GM19468 (cell line): ENCODE results near the gene IP6K3.

Source experiments
- ATAC-seq: cut with Tn5 transposase; IDR thresholded peaks from one replicate; pipeline ENCODE4 v1.9.1; 2021; ENCODE audit warnings: mild to moderate bottlenecking, moderate library complexity, moderate number of reproducible peaks; ENCODE audit not compliant: unreplicated experiment; ENCODE audit errors: extremely low read depth

IP6K3 gene

GRCh38 chr6:33744001-33744848 lies 2.5 kb downstream of the IP6K3 start:
- no peak for ATAC-seq

- no peak for ATAC-seq
Measured at GRCh38 chr6:33742837-33743236, 3.9 kb downstream of the IP6K3 start.

GRCh38 chr6:33742092-33742491 lies 4.6 kb downstream of the IP6K3 start:
- ATAC-seq, result no peak

- no peak for ATAC-seq
Measured at GRCh38 chr6:33740794-33741193, 5.9 kb downstream of the IP6K3 start.

GRCh38 chr6:33740204-33740608 lies 6.5 kb downstream of the IP6K3 start:
- ATAC-seq, result no peak

- ATAC-seq, result no peak
Measured at GRCh38 chr6:33739571-33739970, 7.1 kb downstream of the IP6K3 start.

- no peak for ATAC-seq
Measured at GRCh38 chr6:33738879-33739278, 7.8 kb downstream of the IP6K3 start.

GRCh38 chr6:33738153-33738552 lies 8.6 kb downstream of the IP6K3 start:
- no peak for ATAC-seq

GRCh38 chr6:33737267-33738026 lies 9.3 kb downstream of the IP6K3 start:
- no peak for ATAC-seq

- no peak for ATAC-seq
Measured at GRCh38 chr6:33735216-33735615, 11.5 kb downstream of the IP6K3 start.

- no peak for ATAC-seq
Measured at GRCh38 chr6:33733709-33734007, 13.0 kb downstream of the IP6K3 start.

- ATAC-seq, result no peak
Measured at GRCh38 chr6:33732817-33733708, 13.6 kb downstream of the IP6K3 start.

- ATAC-seq, result no peak
Measured at GRCh38 chr6:33732385-33732784, 14.3 kb downstream of the IP6K3 start.

GRCh38 chr6:33731751-33732282 lies 14.9 kb downstream of the IP6K3 start:
- ATAC-seq, result no peak

GRCh38 chr6:33731035-33731434 lies 15.7 kb downstream of the IP6K3 start:
- ATAC-seq, result no peak

GRCh38 chr6:33730611-33731010 lies 16.1 kb downstream of the IP6K3 start:
- no peak for ATAC-seq

GRCh38 chr6:33729059-33729458 lies 17.6 kb downstream of the IP6K3 start:
- no peak for ATAC-seq

- ATAC-seq, result no peak
Measured at GRCh38 chr6:33728438-33728837, 18.3 kb downstream of the IP6K3 start.

GRCh38 chr6:33727932-33728331 lies 18.8 kb downstream of the IP6K3 start:
- ATAC-seq, result no peak

- no peak for ATAC-seq
Measured at GRCh38 chr6:33727126-33727525, 19.6 kb downstream of the IP6K3 start.
